Activated naive CD8-positive, alpha-beta T cell treated with anti-CD3 and anti-CD28 coated beads, Interleukin-2, amount 50 U/mL, for 16 hours (primary cell): ENCODE measurements around the gene HOXD9.

Experiments
- DNase-seq: peaks from one replicate; pipeline ENCODE4 v3.0.0-alpha.2; 2020; ENCODE audit warnings: low read depth, low spot score

The HOXD9 gene

DNA sequence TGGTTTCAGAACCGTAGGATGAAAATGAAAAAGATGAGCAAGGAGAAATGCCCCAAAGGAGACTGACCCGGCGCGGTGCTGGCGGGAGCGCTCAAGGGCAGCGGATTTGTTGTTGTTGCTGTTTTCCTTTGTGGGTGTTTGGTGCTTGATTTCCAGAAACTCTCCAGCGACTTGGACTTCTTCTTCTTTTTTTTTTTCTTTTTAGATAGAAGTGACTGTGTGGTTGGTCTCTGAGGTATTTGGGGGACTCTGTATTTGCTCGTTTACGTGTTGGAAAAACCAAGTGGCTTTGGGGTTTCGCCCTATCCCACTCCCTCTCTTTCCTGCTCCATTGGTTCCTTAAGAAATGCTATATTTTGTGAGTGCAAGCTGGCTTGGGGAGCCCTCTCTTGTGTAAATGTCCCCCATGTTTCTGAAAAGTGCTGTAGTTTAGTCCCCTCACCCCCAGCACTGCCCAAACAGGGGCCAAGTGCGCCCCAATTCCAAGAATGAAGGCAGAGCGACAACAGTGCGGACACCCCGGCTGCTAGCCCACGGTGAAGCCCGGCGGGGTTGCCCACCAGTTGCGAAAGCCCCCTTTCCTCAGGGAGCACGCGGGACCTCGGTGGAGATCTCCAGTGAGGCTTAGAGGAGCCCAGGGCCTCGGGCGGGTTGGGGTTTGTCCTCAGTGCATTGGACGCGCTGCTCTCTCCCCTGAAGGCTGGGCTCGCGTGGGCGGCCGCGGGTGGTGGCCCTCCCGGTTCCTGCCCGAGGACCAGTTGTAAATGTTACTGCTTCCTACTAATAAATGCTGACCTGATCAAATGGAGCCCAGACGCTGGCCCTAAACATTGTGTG is 1.8 kb downstream of the HOXD9 start:
- no peak for DNase-seq

DNA sequence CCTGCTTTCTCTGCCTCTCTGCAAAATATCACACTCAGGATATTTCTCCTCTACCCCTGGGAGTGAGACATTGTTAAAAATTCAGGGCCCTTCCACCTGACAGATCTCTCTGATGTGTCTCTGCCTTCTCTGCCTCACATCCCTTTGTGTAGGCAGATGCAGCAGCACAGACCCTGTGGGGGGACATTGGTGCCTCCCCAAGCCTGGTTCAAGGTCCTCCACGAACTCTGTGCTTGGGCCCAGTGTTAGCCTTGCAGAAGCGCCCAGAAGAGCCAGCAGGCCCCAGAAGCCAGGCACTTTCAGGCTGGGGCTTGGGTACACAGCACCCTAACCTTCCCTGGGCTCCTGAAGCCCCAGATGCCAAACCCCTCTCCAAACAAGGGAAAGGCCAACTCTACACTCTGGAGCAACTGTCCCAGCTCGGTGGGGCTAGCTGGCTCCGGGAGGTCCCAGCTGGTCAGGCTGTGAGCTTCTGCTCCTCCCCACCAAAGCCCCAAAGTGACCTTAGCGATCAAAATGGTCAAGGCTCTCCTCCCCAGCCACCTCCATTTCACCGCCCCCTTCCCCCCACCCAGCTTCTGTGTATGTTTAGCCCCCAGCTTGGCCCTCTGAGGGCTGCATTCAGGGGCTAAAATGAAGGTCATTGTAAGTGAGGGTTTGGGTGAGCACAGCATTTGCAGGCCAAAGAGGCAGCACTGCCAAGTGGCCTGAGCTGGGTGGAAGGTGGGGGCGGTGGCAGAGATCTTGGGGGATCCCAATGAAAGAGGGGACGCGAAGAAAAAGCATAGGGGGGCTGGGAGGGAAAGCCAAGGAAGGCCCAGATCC is 2.6 kb downstream of the HOXD9 start:
- DNase-seq = no peak

DNA sequence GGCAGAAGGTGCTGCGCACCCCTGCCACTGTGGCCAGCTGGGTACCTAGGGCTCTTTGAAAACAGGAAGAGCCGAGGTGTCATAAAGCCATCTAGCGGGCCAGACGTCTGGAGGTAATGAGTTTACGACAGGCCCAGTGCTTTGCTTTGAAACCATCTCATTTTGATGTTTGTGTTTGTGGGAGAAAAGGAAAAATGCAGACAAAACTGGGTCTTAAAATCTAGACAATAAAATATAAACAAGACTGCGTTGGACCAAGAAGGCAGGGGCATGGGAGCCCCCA is 3.2 kb downstream of the HOXD9 start:
- no peak for DNase-seq

DNA sequence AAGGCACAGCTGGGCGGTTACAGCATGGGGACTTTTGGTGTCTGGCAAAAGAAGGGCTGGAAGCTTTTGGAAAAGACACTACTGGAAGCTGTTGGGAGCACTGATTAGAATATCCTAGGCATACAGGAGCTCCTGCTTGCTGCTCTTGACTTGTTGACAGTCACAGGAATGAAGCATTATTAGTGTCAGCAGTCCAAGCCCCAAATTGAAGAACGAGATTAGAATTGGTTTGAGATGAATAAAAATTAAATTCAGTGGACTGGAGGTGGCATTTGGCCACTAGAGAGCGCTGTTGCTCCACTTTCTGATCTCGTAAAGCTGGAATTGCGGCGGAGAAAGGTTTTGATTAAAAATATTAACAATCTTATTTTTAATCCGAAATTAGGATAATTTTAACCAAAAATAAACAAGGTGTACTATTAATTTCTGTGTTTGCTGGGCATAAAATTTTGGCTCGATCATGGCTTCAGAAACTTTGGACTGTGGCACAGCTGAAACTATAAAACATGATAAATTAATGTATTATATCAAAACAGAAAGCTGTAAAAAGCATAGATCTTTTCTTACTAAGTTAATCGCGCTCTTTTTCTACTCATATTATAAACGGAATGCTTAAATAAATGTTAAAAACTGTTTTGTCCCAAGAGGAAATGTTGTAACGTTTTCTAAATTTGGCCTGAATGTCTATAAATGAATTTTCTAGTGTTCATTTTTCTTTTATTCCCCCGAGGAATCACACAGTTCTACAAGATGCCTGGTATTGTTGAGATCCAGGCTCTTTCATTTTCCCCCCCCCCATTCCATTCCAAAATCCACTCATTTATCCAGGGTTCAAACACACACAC is 4.6 kb downstream of the HOXD9 start:
- DNase-seq = peak; percentile 27

DNA sequence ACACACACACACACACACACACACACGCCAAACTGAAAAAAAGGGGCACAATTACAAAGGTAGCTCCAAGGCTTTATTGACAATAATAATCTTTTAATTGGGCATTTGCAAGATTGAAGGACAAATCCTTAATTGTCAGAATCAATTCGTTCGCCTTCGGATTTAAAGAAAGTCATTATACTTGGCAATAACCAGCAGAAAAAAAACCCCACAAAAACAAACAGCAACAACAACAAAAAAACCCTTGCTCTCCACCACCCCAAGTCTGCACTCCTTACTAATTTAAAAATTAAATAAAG is 5.2 kb downstream of the HOXD9 start:
- no peak for DNase-seq

DNA sequence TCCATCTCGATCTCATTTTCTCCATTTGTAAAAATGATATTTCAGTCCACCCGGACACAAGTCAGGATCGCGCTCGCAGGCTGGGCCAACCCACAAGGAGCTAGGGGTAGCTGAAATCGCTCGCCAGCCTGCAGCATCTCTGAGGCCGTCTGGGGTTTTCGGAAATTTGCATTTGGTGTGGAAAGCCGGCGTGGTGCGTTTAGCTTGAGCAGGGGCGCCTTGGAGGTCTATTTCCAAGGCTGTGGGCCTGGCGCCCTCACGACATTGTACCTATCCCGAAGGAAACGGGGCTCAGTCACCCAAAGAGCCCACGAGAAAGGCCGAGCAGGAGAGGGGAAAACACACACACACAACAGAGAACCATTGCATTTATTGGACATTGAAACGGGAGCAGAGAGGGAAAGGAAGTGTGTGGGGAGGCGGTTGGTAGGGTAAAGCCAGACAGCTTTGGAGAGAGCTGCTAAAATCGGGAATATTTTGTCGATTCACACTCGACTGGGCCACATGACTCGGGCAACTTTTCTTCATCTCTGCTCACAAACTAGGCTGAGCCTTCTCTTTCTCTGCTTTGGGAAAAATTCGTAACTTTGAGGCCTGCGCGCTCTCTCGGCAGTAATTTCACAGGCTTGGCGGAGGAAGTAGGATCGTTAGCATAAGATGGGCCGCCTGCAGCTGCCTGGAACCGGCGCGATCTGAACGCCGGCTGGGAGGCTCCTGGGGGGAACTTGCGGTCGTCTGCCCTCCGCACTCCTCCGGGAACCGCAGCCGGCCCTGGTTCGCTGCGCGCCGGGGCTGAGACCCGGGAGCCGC is 5.9 kb downstream of the HOXD9 start:
- DNase-seq = no peak

DNA sequence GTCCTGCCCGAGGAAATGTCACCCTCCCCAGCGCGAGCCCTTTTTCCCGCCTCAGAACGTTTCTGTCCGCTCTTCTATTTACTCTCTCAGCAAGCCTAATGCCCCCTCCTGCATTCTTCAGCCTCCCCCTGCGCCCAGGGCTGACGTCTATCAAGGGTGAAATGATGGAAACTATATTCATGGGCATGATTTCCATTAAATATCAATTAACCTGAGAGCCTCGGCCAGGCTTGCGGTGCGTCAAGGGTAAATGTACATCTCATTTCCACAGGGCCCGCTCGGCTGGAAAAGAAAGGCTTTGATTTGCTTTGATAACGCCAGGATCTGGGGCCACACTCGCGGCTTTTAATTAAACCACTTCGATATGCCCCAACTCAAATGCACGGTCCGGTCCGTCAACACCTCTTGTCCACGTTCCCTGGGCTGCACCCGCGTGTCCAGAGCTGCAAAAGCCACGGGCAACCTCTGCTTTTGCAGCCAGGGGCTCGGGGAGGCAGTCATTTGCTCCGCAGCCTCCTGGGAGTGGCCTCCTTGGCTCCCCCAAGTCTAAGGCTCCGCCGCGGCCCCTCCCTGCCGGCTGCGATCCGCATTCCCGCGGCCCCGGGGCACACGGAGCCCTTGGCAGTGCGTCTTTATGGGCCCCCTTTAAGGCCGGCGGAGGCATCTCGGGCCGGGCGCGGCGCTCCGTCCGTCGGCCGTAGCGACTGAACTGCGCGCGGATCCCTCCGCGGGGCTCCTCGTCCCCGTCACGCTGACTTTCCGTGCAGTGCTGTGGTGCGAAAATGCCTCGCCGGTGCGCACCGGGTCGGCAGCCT is 6.7 kb downstream of the HOXD9 start, which contains the start of gene HOXD8:
Gene HOXD8, plus strand, starts transcription at position 724 of the 815 bp plus-strand sequence. CDS start 662 bp downstream, outside the sequence.
- DNase-seq = no peak

DNA sequence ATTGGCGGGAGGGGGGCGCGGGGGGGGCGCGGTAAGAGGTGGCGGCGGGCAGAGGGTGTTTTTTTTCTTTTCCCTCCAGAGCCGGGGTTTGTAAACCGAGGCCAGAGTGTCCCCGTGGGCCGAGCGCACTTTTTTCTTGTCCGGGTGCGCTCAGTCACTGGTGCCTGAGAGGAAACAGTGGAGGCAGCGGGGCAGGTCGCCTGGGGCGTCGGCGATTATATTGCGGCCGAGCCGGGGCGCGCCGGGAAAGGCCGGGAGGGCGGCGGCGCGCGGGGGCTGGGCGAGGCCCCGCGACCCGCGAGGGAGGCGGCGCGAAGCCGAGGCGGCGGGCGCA is 7.3 kb downstream of the HOXD9 start:
- DNase-seq = no peak

DNA sequence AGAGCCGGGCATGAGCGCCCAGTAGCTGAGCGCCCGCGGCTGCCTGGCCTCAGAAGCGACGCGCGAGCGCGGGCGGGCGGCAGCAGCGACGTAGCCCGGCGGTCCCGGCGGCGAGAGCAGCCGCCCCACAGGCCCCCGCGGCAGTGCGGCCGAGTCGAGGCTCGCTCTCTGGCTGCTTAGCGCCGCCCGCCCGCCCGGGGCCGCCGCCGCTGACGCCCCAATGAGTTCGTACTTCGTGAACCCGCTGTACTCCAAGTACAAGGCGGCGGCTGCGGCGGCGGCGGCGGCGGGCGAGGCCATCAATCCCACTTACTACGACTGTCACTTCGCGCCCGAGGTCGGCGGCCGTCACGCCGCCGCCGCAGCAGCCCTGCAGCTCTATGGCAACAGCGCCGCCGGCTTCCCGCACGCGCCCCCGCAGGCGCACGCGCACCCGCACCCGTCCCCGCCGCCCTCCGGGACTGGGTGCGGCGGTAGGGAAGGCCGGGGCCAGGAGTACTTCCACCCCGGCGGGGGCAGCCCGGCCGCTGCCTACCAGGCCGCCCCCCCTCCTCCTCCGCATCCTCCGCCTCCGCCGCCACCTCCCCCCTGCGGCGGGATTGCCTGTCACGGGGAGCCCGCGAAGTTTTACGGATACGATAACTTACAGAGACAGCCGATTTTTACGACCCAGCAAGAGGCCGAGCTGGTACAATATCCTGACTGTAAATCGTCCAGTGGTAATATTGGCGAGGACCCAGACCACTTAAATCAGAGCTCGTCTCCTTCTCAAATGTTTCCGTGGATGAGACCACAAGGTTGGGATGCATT is 7.8 kb downstream of the HOXD9 start:
- DNase-seq = no peak

DNA sequence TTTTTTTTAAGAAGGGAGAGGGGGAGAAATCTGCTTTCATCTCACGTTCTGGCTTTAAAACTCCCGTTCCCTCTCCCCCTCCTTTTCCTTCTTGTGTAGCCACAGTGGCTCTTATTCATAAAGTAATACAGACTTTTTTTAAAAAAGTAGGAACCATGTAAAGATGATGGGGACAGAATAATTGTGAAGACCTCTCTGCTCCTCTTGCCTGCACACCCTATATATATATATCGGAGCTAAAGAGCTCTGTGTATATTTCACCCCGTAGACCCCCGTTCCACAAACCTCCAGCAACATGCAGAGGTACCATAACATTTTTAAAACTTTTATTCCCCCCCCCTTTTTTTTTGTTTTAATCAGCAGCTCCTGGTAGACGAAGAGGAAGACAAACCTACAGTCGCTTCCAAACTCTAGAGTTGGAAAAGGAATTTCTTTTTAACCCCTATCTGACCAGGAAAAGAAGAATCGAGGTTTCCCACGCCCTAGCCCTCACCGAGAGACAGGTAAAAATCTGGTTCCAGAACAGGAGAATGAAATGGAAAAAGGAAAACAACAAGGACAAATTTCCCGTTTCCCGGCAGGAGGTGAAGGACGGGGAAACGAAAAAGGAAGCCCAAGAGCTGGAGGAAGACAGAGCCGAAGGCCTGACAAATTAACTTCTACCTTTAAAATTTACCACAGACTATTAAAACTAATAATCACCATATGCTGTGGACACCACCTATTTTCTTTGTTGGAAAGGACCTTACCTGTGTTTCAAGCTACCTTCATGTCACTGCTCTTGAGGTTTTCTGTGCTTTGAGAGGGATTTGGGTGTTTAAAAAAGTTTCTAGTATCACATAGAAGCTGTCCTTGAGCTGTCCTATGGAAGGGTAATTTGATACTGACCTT is 8.7 kb downstream of the HOXD9 start:
- DNase-seq = no peak

DNA sequence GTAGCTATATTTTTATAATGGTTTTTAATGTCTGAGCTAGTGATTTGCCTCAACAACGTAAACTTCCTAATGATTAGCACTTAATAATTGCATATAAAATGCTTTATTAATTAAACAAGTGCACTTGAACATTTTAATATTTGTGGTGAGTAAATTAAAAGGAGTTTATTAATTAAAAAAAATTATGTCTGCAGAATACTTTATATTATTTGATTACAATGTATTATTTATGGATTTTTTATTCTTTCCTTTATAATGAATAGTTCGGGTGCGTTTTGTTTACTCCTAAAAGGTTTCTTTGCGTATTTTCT is 9.3 kb downstream of the HOXD9 start:
- DNase-seq = no peak

DNA sequence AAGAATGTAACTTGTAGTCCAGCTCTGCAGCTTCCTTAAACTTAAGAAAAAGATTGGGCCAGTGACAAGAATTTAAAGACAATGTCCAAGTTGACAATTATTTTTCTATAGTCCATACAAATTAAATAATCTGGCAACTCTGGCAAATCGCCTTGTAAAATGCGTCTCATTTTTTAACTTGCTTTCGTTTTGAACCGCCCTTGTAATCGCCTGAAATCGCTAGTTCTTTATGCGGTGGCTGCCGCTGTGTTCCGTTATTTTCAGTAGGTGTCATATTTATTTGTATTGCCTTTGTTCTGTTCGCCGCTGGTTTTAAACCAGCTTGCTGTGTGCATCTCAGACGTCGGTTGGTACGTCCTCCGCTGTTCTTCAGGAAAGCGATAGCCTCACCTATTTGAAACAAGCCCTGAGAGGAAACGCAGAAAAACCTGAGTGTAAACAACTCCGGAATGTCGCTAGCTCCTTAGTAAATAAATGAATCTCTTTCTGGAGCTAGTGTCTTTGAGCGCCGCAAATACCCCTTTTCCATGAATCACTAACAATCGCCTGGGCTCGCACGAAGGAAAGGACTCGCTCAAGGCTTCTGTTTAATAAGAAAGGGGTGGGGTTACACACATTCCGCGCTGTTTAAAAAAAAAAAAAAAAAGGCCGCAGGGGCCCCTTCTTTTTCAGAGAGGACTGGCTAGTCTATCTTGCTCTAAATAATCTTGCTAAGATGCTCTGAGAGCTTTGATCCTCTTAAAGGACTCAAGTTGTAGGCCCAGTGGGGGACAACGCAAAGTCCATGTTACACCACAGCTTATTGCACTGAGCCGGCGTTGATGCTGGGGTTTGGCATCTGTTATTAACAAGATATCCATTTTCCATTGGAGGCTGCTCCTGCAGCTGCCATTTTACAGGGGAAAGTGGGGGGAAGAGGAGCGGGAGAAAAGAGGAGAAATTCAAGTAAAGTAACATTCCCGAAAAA is 10.0 kb downstream of the HOXD9 start:
- DNase-seq = no peak

DNA sequence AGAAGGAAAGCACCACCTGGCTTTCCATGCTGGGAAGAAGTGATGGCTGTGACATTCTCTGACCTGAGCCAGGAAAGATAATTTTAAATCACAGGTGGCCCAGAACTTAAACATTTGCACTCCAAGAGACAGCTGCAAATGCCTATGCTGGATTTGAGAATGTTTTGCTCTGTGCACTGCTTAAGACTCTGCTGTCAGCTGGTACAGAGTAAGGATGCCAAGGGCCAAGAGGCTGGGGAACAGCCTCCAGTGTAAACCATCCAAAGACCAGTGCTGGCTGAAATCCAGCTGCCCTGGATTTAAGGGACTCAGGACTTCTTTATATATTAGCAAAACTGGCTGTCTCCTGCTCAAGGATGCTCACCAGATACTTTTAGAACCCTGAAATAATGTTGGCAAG is 10.9 kb downstream of the HOXD9 start:
- no peak for DNase-seq

DNA sequence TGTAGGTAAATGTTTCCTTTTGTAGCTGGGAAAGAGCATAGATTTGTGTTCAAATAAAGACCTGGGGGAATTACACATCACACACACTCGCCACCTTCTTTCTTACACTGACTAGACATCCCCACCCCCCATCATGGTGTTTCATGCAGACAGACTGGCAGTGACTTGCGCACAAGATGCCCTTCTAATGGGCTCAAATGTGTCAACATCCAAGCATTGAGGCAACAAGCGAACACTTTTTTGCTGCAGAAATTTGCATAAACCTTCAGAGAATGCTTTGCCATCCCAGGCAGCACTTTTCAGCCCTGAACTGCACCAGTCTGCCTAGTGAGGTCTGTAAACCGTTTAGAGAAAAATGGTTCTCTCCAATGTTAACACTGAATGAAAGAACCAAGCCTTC is 11.5 kb downstream of the HOXD9 start:
- DNase-seq = no peak

DNA sequence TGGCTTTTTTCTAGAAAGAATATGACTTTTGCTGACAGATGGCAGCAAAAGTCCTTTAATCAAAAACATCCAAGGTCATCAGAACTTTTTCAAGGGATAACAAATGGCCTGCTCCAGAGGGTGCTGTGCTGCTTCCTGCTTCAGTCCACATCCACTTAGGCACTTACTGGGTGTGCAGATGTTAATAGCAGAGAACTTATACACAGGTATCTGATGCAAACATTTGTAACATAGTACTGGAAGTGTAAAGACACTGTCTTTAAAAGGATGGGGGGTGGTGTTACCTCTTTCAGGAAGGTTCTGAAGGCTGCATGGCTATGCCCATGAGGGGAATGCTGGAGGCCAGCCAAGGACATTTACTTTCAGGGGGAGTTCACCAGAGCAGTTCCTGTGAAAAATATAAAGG is 12.5 kb downstream of the HOXD9 start:
- DNase-seq = no peak

DNA sequence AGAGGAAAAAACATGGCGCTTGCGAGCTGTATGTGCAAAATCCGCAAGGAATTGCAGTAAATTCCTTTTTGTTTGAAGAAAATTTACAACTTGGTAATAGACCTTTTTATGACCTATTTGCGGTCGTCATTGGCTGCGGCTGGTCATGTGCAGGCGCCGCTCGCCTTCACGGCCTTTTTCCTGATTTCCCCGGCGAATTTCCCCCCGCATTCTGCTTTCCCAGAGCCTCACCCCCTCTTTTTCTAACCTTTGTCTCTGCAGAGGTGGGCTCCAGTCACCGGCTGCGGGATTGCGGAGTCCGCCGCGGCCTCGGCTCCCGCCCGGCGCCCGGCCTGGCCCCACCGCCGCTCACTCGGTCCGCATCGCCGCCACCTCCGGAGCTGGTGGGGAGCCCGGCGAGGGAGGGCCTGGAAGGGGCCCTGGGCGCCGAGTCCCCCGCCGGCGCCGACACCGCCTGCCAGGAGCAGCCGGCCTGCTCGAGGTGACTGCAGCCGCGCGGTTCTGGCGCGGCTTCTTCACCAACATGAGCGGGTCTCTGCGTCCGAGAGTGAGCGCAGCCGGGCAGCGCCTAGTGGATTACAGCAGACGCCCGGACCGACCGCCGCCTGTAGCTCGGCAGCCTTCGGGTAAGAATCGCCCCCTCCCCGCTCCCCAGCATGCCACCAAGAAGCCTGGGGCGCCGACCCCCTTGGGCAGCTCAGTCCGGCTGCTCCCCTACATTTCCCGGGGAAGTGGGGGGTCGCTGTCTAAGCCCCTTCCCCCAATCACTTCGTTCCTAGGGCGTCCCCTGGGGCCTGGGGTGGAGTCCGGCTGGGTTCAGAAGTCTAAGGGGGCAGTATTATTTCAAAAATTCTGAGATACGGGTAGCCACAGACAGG is 14.1 kb downstream of the HOXD9 start:
- no peak for DNase-seq

DNA sequence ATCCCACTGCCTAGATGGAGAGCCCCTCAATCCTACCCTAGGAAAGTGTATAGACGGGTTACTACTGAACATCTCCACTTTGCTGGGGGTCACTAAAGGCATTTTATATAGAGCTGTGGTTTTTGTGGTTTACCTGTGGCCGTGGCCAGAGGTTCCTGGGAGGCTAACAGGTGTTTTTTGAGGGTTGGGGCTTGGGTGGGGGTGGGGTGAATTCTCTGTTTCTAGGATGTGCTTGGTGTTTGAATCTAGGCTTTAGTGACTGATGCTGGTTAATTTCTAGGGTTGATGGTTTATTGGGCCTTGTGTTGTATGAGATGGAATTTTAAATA is 14.7 kb downstream of the HOXD9 start:
- DNase-seq = no peak
